ENCODE data around the gene SLC5A11.

Gene SLC5A11

DNA sequence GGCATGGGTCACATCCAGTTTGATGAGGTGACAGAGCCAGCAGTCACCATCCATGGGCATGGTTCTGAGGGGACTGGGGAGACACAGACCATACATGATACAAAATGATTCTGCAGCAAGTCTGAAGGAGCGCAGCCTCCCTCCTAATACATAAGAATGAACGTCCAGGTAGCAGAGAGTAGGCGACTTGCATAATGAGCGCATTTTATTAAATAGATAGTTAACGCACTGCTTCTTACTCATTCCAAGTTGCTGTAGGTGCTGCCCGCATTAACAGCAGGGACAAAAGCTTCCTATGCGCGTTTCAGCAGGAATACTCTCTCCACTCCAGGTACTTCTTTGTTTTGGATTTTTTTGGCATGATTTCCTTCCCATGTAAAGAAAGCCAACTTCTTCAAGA, 73.8 kb downstream of the SLC5A11 start:
- no peak for TF ChIP-seq CTCF (IDR thresholded peaks at IDR 0.05; ENCODE audit: extremely low read depth, missing control alignments)
- no peak for DNase-seq (ENCODE audit: low spot score)

GRCh38 chr16:24920568-24920967, 74.8 kb downstream of the SLC5A11 start:
- TF ChIP-seq CTCF (IDR thresholded peaks at IDR 0.05; ENCODE audit: extremely low read depth, missing control alignments) = no peak
- DNase-seq (ENCODE audit: low spot score) = no peak

- no peak for DNase-seq (ENCODE audit: low spot score)
- no peak for TF ChIP-seq CTCF (IDR thresholded peaks at IDR 0.05; ENCODE audit: extremely low read depth, missing control alignments)
Observed at GRCh38 chr16:24921229-24921628, 75.5 kb downstream of the SLC5A11 start.

DNA sequence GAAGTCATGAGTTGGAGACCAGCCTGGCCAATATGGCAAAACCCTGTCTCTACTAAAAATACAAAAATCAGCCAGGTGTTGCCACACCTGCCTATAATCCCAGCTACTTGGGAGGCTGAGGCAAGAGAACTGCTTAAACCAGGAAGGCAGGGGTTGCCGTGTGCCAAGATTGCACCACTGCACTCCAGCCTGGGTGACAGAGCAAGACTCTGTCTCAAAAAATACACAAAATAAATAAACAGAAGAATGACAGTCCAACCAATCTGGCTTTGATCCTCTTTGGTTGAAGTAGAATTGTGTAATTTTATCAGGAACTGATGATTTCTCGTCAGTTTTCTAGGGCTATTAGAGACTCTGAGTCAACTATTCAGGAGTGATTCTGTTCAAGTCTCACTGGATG, 79.4 kb downstream of the SLC5A11 start:
- no peak for TF ChIP-seq CTCF (IDR thresholded peaks at IDR 0.05; ENCODE audit: extremely low read depth, missing control alignments)
- no peak for DNase-seq (ENCODE audit: low spot score)

DNA sequence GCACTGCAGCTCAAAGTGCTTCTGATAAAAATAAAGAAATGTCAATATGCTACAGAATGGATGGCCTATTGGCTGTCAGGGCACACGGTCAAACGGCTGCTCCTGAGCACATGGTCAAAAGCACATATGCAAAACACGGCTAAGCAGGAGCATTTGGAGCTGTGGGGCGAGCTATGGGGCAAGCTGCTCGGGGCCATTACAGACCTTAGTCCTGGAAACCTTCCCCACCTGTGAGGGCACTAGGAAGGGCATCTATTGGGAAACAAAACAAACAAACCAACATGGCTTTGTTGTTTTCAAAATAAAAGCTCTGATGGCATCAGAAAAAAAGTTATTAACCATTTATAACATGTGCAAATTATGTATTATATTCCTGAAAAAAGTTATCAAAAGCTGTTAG, 83.6 kb downstream of the SLC5A11 start:
- TF ChIP-seq CTCF (IDR thresholded peaks at IDR 0.05; ENCODE audit: extremely low read depth, missing control alignments) = no peak
- DNase-seq (ENCODE audit: low spot score) = no peak

GRCh38 chr16:24930440-24930839, 84.7 kb downstream of the SLC5A11 start:
- no peak for TF ChIP-seq CTCF (IDR thresholded peaks at IDR 0.05; ENCODE audit: extremely low read depth, missing control alignments)
- DNase-seq (ENCODE audit: low spot score) = no peak

- no peak for DNase-seq (ENCODE audit: low spot score)
- no peak for TF ChIP-seq CTCF (IDR thresholded peaks at IDR 0.05; ENCODE audit: extremely low read depth, missing control alignments)
Observed at GRCh38 chr16:24931091-24931490, 85.3 kb downstream of the SLC5A11 start.
